Fibroblast of skin of left biceps (primary cell): ENCODE measurements around the gene F12.
"Not testable (repeated sequence)": the region's sequence is repeated elsewhere in the genome, so short reads cannot be mapped to it uniquely, and the experiment has no call there.

ENCODE experiments used
- DNase-seq, 2 experiments: peaks; one replicate each; pipeline ENCODE4 v3.0.0-alpha.2; 2013; ENCODE audit warnings: low read depth in 2 of 2

Gene F12

DNA sequence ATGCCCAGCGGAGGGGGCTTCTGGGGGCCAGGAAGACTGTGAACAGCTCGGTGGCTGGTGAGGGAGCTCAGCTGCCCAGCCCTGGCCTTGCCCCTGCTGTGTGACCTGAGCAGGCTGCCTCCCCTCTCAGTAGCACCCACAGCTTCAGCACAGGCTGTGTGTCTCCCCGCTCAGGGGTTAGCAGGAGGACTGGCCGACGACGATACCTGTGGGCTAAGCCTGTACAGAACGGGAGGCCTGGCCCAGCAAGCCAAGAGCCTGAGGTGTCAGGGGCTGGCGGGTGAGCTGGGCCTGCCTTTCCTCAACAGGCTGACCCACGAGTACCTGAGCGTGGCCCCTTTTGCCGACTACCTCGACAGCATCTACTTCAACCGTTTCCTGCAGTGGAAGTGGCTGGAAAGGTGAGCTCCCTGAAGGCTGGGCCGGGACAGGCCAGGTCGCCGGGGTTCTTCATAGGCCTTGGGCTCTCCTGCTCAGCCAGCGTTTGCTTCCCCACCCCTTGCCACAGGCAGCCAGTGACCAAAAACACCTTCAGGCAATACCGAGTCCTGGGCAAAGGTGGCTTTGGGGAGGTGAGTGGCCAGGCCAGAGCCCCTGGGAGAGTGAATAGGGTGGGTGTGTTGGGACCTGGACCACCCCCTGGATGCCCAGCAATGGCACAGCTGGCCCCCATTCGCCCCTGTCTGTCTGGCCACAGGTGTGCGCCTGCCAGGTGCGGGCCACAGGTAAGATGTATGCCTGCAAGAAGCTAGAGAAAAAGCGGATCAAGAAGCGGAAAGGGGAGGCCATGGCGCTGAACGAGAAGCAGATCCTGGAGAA, 23.7 kb upstream of the F12 start:
- no peak for DNase-seq

DNA sequence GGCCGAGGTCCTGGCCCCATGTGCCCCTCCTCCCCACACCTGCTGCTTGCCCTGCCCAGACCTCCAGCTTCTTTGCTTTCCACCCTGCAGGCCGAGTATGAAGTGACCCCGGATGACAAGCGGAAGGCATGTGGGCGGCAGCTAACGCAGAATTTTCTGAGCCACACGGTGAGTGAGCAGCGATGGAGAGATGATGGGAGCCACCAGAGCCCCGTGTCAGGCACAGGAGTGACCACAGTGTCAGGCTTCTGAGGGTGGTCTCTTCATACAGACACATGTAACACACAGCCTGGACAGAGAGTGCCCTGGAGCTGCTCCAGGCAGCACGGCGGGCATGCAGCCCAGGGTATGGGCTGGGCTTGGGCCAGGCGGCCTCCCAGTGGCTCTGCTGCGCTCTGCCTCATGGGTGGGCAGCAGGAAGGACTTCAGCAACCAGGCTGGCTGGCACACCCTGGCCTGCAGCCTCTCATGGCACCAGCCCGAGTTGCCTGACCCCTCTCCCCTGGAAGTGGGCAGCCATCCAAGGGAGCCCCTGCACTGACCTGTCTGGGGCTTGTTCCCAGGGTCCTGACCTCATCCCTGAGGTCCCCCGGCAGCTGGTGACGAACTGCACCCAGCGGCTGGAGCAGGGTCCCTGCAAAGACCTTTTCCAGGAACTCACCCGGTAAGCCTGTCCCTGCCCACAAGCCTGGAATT, 22.9 kb upstream of the F12 start:
- no peak for DNase-seq

DNA sequence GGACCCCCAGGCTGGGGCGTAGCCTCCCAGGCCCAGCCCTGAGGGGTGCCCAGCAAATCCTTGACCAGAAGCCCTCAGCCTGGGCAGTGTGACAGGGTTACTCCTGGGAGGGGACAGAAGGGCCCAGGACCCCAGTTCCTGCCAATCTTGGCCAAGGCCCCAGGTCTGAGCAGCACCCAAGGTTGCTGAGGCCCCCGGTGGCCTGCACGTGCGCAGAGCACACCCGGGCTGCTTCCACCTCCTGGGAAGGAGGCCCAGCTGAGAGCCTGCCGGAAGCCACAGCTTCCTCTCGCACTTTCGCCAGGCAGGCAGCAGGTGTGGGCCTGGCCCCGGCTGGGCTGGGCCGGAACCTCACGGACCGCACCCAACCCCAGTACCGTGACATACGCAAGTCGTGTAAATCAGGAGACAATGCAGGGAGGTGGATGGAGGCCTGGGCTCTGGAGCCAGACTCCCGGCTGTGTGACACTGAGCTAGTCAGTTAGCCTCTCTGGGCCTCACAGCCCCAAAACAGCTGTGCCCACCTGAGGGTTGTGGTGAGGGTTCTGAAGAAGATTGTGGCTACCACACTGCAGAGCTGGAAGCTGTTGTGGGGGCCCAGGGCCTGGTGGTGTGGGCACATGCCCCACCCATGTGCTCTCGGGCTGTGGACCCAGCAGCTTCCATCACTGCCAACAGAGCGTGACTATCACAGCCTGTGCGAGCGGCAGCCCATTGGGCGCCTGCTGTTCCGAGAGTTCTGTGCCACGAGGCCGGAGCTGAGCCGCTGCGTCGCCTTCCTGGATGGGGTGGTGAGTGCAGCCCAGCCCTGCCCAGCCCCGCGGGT, 22.2 kb upstream of the F12 start:
- DNase-seq = no peak

DNA sequence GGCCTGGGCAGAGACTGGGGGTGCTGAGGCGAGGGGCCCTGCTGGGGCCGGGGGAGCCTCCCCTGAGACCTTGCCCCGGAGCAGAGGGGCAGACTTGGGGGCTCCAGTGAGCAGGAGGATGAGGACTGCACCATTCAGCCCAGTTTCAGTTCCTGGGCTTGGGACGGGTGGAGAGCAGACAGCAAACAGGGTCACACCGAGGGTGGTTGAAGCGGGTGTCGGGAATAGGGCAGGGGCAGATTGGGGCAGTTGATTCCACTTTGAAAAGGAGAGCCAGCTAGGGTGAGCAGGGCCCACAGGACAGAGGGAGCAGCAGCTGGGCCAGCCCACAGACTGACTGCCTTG, 21.6 kb upstream of the F12 start:
- DNase-seq = no peak

DNA sequence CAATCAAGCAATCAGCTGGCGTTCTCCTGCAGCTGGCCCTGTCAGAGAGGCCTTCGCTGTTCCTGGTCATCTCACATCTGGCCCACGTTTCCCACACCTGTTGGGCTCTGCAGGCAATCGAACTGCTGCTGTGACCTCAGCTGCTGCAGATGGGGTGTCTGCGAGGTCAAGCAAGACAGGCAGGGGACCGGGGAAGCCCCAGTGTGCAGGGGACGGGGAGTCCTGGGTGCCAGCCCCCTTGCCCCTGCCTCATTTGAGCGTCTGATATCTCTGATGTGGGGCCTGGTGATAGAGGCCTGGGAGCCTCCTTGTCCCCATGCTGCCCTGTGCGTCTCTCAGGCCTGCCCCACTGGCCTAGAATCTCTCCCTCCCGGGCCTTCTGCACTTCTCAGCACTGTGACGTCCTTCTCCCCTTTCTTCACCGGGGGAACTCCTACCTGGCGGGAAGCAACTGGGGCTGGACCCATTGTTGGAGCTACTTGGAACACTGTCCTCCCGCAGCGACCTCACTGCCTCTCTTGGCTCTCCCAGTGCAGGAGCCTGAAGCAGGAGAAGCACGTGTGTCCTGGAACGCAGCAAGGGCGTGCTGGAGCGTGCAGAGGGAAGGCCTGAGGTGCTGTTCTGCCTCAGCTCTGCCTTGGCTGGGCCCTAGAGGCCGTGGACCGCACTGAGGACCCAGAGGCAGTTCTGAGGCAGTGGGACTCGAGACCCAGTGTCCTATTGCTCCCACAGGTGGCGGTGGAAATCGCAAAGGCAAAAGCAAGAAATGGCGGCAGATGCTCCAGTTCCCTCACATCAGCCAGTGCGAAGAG, 21.0 kb upstream of the F12 start:
- no peak for DNase-seq

DNA sequence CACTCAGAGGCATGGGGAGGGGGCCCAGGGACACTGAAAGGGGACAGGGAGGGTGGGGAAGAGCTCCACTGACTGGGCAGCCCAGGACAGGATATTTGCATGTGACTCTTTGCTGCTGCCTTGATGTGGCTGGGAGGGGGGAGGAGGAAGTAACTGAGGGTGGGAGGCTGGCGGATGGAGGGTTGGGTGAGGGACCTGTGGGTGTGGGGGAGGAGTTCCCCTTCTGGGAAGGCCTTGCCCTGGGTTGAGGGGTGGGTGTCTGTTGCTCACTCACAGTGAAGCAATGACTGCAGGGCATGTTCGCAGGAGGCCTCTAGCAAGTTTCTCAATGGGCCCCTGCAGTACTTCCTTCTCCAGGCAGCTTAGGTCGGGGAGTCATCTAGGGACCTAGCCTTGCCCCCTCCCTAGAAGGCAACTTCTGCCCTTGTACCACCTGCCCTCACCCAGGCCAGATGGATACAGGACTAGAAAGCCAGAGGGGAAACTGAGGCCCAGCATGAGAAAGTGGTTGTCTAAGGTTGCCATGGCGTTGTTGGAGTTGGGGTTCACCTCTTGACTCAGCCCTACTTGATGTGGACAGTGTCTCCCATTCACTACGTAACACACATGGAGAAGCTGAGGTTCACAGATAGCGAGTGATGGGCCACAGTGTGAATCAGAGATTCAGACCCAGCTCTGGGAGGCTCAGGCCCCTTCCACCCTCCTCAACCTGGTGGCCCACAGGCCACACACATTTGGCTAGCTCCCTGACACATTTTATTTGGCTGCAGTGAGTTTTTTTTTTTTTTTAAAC, 20.1 kb upstream of the F12 start:
- no peak for DNase-seq

DNA sequence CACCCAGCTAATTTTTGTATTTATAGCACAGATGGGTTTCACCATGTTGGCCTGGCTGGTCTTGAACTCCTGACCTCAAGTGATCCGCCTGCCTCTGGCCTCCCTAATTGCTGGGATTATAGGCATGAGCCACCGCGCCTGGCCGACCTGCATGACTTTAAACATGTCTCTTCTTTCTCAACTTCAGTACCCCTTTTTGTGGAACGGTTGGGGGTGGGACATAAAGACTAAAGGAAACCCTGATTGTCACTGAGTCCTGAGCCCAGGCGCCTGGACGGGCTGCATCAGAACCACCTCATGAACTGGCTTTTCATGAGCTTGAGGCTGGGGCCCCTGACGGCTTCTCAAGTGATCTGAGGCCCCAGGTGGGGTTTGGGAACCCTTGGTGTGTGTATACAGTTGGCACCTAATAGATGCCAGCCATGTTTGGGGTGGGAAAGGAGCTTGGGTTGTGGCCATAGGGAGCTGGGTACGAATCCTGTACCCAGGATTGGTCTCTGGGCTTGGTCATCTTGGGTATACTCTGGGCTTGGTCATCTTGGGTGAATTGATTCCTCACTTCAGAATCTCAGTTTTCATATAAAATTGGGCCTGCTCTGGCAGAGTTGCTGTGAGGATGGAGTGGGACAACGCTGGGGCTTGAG, 19.3 kb upstream of the F12 start:
- DNase-seq = no peak

DNA sequence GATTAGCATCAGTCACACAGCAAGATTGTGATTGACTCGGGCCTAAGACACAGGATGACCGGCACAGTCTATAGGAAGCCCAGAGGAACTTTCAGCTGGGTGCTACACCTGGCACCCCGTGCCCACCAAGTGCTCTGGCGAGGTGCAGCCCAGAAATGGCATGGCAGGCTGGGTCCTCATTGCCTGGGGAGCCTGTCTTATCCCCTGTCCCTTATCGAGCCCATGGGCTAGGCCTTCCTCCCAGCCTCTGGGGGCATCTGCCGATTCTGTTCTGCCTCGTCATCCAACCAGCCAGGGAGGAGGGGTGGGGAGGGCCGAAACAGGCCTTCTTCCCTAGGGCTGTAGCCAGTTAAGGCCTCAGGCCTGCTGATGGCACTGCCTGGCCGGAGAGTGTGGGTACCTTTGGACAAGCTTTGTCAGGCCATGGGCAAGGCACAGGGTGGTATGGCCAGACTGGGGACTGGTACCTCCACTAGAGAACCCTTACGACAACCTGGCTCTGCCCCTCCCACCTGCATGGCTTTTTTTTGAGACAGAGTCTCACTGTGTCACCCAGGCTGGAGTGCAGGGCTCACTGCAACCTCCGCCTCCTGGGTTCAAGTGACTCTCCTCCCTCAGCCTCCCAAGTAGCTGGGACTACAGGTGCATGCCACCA, 18.7 kb upstream of the F12 start:
- no peak for DNase-seq

DNA sequence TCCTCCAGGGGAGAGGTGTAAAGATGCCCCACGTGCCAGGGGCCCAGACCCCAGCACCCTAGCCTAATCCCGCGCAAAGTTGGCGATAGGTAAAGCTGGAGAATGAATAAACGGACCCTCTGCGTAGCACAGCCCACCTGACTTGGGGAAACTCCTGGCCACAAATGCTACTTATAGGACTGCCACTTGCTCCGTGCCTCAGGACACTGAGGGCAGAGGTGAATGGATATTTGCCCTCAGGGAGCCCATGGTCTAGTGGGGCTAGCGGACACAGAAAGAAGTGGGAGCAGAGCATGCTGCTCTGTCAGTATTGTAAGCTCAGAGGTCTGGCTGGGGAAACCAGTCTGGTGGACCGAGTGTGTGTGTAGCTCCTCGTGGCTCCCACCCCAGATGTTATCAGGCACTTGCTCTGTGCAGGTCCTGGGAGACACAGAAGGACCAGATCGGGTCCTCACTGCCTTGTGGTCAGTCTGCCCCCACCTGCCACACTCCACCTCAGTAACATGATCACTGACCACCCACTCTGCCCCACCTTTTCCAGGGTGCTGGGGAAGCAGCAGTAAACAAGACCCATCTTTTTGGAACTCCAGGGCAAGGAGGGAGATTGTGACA, 18.0 kb upstream of the F12 start:
- no peak for DNase-seq

DNA sequence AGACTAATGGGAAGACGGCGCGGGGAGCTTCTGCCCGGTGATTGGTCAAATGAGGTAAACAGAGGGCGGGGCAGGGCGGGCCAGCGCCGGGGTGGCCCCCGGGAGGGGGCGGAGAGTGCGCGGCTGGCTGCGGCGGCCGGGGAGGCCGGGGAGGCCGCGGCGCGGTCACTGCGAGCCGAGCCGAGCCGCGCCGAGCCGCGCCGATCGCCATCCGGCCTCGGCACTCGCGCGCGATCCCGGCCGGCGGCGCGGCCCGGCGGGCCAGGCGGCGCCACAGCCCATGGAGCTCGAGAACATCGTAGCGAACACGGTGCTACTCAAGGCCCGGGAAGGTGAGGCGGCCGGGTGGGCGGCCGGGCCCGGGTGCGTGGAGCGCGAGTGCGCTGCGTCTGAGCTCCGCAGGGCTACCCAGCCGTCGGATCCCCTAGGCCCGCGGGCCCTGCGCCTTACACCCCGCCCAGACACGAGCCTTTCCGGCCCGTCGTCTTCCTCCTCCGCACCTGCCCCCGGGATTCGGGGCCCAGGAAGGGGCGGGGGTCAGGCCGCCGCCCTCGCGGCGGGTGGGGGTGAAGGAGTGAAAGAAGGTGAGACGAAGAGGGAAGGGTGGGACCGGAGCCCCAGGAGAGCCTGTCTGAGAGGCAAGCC, 17.3 kb upstream of the F12 start, which contains the start of gene GRK6:
TSS of gene GRK6 (plus strand) at position 111 of the 645 bp plus-strand sequence. CDS start at position 281, 170 bp downstream.
- DNase-seq = no peak

DNA sequence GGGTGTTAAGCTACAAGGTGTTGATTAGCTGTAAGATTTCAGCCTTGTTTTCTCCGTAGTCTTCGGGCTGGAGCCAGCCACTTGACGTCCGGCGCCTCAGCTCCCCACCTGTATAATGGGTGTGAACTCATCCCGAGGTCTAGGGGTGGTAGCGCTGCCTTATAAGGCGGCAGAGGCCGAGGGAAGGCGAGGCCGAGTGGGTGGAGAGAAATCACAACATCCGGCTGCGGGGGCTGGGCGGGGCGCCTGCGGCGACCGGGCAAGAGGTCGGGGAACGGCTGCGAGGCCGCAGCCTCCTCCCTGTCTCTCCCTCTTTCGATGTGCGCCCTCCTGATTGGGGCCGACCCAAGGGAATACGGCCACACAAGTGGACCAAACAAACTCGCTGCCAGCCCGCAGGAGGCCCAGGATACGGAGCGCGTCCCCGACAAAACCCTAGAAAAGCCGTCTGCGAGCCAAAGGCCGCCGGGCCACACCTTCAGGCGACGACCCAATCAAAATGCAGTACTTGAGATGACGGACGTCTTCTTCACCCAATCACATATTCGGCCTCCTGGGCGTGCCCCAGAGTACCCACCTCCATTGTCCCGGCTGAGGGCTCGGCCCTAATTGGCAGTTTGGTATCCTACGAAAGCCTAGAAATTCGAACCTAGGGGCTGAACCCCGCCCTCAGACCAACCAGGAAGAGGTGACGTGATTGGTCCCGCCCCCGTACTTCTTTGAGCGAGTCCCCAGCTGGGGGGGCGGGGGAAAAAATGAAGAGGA, 16.6 kb upstream of the F12 start:
- peak; percentile 100 for DNase-seq

DNA sequence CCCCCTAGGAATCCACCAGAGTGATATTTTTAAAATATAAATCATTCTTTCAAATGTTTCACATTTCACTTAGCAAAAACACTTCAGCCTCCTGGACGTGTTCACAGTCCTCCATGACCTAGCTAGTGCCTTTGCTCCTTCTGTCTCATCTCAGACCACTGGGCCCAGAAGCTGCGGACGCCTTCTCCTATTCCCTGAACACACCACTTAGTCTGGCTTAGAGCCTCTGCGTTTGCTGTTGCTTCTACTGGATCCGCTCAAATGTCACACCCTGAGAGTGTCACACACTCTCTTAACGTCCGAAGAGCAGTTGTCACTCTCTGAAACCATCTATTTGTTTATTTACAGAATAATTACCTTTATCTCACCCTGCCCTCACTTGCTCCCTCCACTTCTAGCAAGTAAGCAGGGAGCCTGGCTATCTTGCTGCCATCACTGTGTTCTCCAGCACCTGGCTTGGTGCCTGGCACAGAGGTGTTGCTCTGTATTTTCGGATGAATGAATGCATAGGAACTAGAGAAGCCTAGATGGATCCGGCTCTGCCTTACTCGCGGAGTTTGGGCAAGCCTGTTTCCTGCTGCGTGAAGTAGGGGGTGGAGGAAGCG, 15.9 kb upstream of the F12 start:
- no peak for DNase-seq

DNA sequence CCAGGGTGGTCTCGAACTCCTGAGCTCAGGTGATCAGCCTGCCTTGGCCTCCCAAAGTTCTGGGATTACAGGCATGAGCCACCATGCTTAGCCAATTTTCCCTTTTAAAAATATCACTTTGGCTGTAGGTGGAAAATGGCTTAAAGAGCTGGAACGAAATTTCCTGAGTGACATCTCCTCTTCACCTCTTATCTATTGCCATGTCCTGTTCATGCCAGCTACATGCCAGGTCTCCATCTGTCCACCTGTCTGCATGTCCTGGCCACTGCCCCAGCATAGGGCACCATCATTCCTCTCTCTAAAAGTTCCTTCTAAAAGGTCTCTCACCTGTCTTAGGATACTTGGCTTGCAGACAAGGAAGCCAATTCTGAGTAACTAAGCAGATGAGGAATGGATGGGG, 14.3 kb upstream of the F12 start:
- no peak for DNase-seq

DNA sequence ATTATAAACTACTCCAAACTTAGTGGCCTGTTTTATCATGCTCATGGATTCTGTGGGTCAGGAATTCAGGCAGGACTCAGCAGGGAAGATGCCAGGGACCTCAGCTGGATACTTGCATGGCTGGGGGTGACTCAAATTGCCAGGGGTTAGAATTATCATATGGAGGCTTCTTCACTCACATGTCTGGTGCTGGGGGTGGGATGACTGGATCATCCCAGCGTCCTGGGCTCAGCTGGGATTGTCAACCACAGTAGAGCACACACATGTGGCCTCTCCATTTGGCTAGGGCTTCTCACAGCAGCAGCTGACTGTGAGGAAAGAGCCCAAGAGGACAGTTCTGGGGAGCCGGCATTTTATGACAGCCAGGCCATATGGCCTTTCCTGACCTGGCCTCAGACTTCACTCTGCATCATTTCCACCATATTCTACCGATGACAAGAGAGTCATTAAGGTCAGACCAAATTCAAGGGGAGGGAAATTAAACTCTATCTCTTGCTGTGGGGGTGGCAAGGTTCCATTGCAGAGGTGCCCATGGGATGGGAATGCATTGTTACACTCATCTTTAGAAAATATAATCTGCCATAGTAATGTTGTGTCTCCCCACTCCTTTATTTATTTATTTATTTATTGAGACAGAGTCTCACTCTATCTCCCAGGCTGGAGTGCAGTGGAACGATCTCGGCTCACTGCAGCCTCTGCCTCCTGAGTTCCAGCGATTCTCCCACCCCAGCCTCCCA, 11.9 kb upstream of the F12 start:
- DNase-seq = no peak

DNA sequence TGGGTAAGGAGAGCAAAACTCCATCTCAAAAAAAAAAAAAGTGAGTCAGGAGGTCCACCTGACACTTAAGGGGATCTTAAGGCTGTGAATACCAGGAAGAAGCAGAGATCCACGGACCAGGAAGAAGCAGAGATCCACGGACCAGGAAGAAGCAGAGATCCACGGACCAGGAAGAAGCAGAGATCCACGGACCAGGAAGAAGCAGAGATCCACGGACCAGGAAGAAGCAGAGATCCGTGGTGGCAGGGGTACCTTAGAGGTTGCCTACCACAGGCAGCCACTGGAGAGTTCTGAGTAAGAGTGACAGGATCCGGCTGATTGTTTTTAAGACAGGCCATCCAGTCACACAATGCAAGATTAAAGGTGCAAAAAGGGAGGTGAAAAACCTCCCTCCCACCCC, 11.1 kb upstream of the F12 start:
- not testable (repeated sequence) for DNase-seq

DNA sequence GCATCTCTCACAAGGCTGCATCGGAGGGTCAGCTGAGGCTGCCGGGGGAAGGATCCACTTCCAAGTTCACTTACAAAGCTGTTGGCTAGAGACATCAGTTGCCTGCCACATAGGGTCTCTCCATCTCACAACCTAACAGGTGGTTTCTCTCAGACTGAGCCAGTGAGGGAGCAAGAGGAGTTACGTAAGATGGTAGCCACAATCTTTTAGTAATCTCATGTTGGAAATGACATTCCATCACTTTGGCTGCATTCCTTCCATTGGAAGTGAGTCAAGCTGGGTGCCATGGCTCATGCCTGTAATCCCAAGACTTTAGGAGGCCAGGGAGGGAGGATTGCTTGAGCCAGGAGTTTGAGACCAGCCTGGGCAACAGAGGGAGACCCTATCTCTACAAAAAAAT, 9.7 kb upstream of the F12 start:
- DNase-seq = peak; percentile 30 to 34

DNA sequence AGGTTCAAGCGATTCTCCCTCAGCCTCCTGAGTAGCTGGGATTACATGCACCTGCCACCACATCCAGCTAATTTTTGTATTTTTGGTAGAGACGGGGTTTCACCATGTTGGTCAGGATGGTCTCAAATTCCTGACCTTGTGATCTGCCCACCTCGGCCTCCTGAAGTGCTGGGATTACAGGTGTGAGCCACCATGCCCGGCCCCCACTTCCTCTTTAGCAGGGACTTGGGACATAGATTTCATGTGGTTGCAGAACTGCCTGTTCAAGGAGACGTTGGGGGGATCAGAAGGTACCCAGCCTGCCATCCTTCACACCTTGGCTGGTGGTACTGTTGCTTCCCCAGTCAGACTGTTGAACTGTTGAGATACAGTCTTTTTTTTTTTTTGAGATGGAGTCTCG, 7.7 kb upstream of the F12 start:
- not testable (repeated sequence) for DNase-seq
